A549 (cell line): ENCODE measurements around the gene GPR142.

Source experiments
- CBX8 ChIP-seq: fragments of 200-600 bp; sonication (generic); IDR thresholded peaks from 2 replicates; pipeline ENCODE4 v1.6.1; 2016
- CHD2 ChIP-seq: fragments of 150-350 bp; IDR thresholded peaks from 2 replicates; pipeline ENCODE4 v1.6.1; 2014; ENCODE audit warnings: low read length; ENCODE audit not compliant: partially characterized antibody
- CHD4 ChIP-seq: fragments of 200-600 bp; sonication (generic); IDR thresholded peaks from 2 replicates; pipeline ENCODE4 v1.6.1; 2016; ENCODE audit warnings: antibody characterized with exemption, mild to moderate bottlenecking, borderline replicate concordance
- CTCF ChIP-seq: fragments of >200 bp; sonication (Bioruptor Twin); formaldehyde crosslinking; IDR thresholded peaks from 3 replicates; pipeline ENCODE4 v1.5.1; 2016
- EHF ChIP-seq: fragments of 250-450 bp; sonication (Bioruptor Pico); IDR thresholded peaks from 2 replicates; pipeline ENCODE4 v1.5.0; 2020; ENCODE audit warnings: mild to moderate bottlenecking
- HOXB5 ChIP-seq: fragments of 250-450 bp; sonication (Bioruptor Pico); IDR thresholded peaks from 2 replicates; pipeline ENCODE4 v1.5.0; 2020; ENCODE audit warnings: mild to moderate bottlenecking, moderate library complexity
- MAFK ChIP-seq: fragments of 450-650 bp; IDR thresholded peaks from 2 replicates; pipeline ENCODE4 v1.6.1; 2014; ENCODE audit not compliant: partially characterized antibody
- NFE2L2 ChIP-seq: fragments of 150-350 bp; conservative IDR thresholded peaks from 2 replicates; pipeline ENCODE4 v1.6.1; 2014; ENCODE audit warnings: low read length
- RAD21 ChIP-seq, 2 experiments: fragments of >200 bp in 1 of 2; sonication (Bioruptor Twin) in 1 of 2; formaldehyde crosslinking in 1 of 2; IDR thresholded peaks in 1 of 2; conservative IDR thresholded peaks in 1 of 2; 2 replicates in 1 of 2; 3 replicates in 1 of 2; pipeline ENCODE4 v1.6.1; 2012 to 2018; ENCODE audit warnings: inconsistent platforms in 1 of 2
- TF ChIP-seq, protein P1 (sequence below): fragments of 450-650 bp; IDR thresholded peaks from 2 replicates; pipeline ENCODE4 v1.6.1; 2014; ENCODE audit warnings: antibody characterized with exemption

DNA sequence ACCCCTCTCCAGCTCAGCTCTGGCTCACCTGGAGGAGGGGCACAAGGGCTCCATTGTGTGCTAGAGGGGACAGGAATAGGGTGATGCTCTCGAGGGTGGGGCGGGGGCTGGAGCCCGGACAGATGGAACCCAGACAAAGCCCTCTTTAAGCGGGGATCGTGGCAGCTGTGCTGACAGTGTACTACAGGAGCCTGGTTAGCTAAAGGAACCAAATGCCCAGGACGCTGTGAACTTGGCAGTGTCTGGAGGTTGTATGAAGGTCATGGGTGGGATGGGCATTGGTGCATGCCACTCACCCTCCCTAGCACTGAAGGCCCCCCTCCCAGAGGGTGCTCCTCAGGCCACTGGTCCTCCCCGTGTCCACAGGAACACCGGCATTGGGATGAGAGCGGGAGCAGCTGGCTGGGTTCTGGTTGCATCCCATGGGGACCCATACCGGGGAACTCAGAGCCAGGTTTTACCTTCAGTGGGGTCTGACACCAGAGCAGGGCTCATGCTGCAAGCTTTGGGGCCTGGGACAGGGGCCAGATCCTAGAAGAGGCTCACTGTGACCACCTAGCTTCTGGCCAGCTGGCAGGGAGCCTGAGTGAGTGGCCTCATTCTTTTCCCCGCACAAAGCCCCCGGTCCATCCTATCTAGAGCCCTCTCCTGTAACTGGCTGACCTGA, 29.3 kb upstream of the GPR142 start:
- TF ChIP-seq, protein P1, sequence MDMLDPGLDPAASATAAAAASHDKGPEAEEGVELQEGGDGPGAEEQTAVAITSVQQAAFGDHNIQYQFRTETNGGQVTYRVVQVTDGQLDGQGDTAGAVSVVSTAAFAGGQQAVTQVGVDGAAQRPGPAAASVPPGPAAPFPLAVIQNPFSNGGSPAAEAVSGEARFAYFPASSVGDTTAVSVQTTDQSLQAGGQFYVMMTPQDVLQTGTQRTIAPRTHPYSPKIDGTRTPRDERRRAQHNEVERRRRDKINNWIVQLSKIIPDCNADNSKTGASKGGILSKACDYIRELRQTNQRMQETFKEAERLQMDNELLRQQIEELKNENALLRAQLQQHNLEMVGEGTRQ, result no peak
- no peak for TF ChIP-seq CTCF
- TF ChIP-seq CHD4, result no peak
- no peak for TF ChIP-seq CHD2
- no peak for TF ChIP-seq MAFK
- no peak for TF ChIP-seq CBX8
- TF ChIP-seq NFE2L2, result no peak
- TF ChIP-seq RAD21 (conservative IDR thresholded peaks at IDR 0.05 in 1 of 2, IDR thresholded peaks at IDR 0.05 in 1 of 2), result no peak
- TF ChIP-seq HOXB5 (CRISPR knock-in tag), result no peak
- TF ChIP-seq EHF (CRISPR knock-in tag), result no peak
